Measurements from ENCODE around the gene DEDD2.
"Not testable (repeated sequence)": the region's sequence is repeated elsewhere in the genome, so short reads cannot be mapped to it uniquely, and the experiment has no call there.

DEDD2 gene, protein sequence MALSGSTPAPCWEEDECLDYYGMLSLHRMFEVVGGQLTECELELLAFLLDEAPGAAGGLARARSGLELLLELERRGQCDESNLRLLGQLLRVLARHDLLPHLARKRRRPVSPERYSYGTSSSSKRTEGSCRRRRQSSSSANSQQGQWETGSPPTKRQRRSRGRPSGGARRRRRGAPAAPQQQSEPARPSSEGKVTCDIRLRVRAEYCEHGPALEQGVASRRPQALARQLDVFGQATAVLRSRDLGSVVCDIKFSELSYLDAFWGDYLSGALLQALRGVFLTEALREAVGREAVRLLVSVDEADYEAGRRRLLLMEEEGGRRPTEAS

DNA sequence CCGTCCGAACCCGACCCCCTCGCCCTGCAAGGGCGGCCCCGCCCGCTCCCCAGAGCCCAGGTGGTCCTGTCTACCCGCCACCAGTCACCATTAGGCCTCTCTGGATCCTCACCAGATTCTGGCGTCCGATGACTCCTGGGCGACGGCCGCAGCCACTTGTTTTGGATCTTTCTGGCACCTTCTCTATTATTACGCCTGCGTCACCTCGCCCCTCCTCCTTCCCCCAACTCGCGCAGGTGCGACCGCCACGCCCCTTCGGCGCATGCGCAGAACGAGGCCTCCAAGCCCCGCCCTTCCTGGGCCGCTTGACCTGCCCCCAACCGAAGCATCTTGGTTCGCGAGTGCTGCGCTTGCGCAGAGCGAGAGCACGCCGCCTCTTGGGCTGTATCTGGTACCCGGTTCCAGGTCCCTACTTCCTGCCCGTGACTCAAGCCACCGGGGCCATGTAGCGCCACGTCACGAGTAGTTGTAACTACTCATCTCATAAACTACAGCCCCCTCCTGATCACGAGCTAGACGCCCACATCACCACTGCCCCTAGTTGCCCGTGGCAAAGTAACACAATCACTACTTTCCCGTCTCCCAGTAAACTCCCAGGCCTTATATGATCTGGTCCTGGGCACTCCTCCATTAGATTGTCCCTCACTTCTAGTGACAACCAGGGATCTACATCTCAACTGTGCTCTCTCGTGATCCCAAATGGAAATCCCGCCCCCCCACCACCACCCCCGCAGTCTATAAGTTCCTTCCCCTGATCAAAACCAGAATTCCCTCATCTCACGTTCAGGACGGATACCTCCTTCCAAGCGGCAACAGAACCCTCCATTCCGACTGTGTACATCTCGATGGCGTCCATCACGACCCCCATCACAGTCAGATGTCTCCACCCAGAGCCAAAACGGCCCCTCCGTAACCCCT lies at the start of gene DEDD2:
TSS of gene DEDD2 (minus strand) at position 158 of the 918 bp plus-strand sequence. CDS start 670 bp downstream, outside the sequence.
- DNase-seq (ENCODE audit: low read depth in 2 of 2), result peak; percentile 100

- not testable (repeated sequence) for DNase-seq (ENCODE audit: low read depth in 2 of 2)
Observed at GRCh38 chr19:42266928-42267603, 49.6 kb upstream of the DEDD2 start.

- not testable (repeated sequence) for DNase-seq (ENCODE audit: low read depth in 2 of 2)
Observed at GRCh38 chr19:42266105-42266504, 48.6 kb upstream of the DEDD2 start.

DNA sequence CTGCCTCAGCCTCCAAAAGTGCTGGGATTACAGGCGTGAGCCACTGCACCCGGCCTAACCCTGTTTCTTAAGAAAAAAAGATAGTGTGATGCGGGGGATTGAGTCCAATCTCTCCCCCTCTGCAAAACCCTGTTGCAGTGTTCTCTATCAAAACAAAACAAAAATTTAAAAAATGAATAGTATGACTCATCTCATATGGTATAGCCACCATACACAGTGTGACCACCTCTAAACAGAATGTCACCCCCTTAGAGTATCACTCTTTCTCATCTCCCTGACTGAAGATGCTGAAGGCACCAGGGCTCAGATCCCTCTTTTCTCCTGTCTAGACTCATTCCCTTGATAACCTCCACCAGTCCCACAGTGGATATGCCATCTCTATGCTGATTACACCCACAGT lies 44.3 kb upstream of the DEDD2 start:
- no peak for DNase-seq (ENCODE audit: low read depth in 2 of 2)

- not testable (repeated sequence) for DNase-seq (ENCODE audit: low read depth in 2 of 2)
Observed at GRCh38 chr19:42257842-42258241, 40.4 kb upstream of the DEDD2 start.

DNA sequence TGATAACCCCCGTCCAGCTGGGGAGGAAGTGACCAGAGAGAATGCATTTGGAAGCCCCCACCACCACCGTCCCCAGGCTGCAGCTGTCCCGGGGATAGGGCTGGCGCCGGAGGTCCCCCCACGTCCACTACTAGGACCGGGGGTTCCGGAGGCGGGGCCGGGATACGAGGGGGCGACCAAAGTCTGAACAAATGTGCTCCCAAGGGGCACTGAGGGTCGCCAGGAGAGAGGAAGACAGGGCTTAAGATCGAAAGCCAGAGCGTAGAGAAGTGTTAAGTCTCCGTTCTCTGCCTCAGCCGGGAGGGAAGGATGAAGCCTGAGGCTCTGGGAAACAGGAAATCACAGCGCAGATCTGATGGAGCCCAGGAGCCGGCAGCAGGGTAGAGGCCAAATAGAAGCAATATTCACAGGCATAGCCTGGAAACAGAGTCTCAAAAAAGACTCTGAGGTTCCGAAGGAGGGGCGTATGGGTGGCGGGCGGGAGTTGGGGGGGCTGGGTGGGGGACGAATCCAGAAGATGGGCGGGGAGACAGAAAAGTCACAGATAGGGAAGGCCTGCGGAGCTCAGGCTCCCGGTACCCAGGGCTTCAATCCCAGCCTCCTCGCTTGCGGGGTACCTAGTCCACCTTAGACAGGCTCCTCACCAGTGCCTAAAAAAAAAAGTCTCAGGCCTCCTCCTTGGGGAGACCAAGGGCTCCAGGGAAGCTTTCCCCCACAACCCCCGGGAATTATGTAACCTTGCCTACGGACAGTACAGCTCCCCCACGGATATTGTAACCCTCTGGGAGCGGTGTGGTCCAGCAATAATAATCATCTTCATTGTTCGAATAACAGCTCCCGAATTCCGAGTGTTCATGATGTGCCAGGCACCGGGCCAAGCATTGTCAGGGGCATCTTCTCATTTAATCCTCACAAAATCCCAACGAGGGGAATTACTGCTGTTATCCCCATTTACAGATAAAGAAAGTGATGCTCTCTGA lies 38.6 kb upstream of the DEDD2 start:
- DNase-seq (ENCODE audit: low read depth in 2 of 2), result no peak

GRCh38 chr19:42254850-42255765 lies 37.6 kb upstream of the DEDD2 start, which contains the start of gene ERF:
TSS of gene ERF (minus strand) at chr19:42255128. CDS start at chr19:42254999, 129 bp downstream.
- peak; percentile 84 to 92 for DNase-seq (ENCODE audit: low read depth in 2 of 2)

DNA sequence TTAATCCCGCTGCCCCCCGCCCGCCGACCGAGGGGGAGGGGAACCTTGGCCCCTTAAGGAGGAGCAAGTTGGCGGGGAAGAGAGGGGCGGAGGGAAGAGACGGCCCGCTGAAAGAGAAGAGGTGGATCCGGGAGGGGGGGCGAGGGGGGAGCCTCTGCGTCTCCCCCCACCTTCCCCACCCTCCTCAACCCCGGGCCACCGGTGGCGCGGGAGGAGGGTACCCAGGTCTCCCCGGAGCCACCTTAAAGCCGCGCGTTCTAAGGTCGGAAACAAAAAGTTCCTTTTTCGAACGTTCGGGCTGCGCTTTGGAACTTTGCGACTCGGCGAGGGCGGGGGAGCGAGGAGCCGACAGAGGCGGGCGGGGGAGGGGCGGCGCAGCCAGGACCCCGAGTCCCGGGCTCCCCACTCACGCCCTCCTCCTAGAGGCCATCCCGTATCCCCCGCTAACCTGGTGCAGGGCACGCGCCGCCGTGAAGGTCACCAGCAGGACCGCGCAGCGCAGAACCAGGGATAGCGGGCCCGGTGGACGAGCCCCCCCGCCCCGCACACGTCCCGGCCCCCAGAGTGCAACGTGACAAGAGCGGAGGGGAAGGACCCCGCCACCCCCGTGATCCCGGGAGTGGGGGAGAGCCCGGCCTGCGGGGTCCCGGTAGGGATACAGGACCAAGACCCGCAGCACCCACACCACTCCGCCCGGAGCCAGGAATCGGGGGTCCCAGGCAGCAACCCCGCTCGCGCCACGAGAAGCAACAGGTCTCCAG lies 36.8 kb upstream of the DEDD2 start:
- peak; percentile 53 to 57 for DNase-seq (ENCODE audit: low read depth in 2 of 2)

GRCh38 chr19:42253245-42254088 lies 36.0 kb upstream of the DEDD2 start:
- peak in 1 of 2 donors; percentile 24 for DNase-seq (ENCODE audit: low read depth in 2 of 2)

GRCh38 chr19:42252365-42253244 lies 35.1 kb upstream of the DEDD2 start:
- DNase-seq (ENCODE audit: low read depth in 2 of 2), result no peak

DNA sequence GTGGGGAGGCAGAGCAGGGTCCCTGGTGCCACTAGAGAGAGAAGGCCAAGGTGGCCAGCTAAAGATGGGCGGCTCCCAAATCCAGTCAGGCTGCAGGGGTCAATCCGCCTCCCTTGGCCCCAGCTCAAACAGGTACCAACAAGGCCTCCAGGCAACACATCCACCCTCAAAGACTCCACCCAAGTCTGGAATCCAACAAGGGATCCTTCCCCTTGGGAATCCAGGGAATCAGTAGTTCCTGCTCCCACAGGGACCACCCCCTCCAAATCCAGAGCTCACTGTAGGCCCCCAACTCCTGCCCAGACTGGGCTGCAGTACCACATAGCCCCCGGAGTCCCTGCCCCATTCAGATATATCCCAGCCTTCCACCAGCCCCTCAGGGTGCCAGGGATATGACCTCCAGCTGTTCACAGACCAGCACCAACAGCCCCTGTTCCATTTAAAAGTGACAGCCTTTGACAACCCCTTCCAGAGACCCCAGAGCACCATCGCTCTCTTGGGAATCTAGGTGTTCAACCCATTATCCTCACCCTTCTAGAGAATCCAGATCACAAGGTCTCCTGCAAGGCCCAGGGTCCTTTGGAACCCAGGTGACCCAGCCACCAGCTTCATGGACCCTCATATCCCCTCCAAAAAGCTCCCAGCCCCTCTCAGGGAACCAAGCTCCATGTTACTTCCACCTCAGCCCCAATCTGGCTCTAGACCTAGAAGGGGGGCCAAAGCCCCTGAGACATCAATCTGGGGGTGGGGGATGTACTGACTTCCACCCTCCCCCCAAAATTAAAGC lies 34.3 kb upstream of the DEDD2 start:
- DNase-seq (ENCODE audit: low read depth in 2 of 2), result no peak

- DNase-seq (ENCODE audit: low read depth in 2 of 2), result no peak
Observed at GRCh38 chr19:42250666-42251531, 33.4 kb upstream of the DEDD2 start.

DNA sequence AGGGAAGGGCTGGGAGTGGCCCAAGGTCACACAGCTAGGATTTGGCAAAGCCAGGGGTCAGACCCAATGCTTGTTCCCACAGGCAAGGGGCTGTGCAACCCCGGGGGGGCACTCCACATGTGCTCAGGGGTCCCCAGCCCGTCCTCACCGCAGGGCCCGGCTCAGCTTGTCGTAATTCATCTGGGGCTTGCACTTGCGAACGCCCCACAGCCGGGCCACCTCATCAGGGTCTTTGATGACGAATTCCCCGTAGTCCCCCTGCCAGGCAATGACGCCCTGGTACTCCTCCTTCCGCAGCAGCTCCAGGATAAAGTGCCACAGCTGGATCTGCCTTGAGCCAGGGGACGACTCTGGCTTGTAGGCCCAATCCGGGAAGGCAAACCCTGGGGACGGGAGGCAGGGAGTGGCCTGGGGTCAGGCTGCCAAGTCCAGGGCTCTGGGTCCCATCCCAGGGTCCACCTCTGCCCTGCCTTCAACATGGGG lies 32.7 kb upstream of the DEDD2 start:
- DNase-seq (ENCODE audit: low read depth in 2 of 2), result no peak

DNA sequence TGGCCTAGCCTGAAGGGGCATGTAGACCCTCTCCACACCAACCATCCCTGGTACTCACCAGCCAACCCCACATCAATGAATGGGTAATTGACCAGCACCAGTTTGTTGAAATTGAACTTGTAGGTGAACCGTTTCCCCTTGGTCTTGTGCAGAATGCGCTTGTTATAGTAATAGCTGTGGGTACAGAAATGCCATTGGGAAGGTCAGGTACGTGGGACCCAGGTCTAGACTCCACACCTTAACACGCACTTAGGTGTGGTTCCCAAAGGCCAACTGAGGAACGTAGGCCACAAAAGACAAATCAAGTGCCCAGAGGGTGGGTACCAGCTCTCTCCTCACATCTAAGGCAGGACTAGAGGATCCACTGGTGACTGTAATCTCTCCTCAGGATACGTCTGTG lies 32.3 kb upstream of the DEDD2 start:
- no peak for DNase-seq (ENCODE audit: low read depth in 2 of 2)

- no peak for DNase-seq (ENCODE audit: low read depth in 2 of 2)
Observed at GRCh38 chr19:42249149-42249750, 31.8 kb upstream of the DEDD2 start.

Data from stimulated activated CD8-positive, alpha-beta memory T cell treated with anti-CD3 and anti-CD28 coated beads, Interleukin-7, amount 100 ng/mL, for 1 hour (primary cell).